HepG2 (cell line): ENCODE measurements around the gene ZNF597. TPM values are rescaled to one million over a fixed set of nuclear protein-coding genes. Genes with fewer than 3 reads are reported as not detected.

Experiments
- ATAC-seq: fragments of 200-7000 bp; cut with Tn5 transposase; 3 replicates; pipeline ENCODE4 v1.9.1; 2020; ENCODE audit warnings: mild to moderate bottlenecking, moderate library complexity
- BruUV-seq: library from RNA; stranded (reverse); fragments of 400-500 nt; replicated peaks from 2 replicates; lab custom pipeline; 2021; lab: Mats Ljungman, UMichigan
- CTCF ChIA-PET: fragments of 300-600 bp; formaldehyde crosslinking; extraction: SDS; loops from one replicate; lab custom pipeline; 2021; ENCODE audit warnings: low total read pairs, inconsistent platforms, low intra/inter-chr PET ratio; lab: Yijun Ruan, JAX
- POLR2A ChIA-PET: fragments of 350-600 bp; sonication (Branson Sonifier 250); formaldehyde crosslinking; loops from one replicate; lab custom pipeline; 2020; ENCODE audit warnings: antibody characterized with exemption, inconsistent platforms; lab: Yijun Ruan, JAX
- DNase-seq: peaks from one replicate; pipeline ENCODE4 v3.0.0-alpha.2; 2015; ENCODE audit warnings: low spot score
- FAIRE-seq: peaks from 3 replicates; lab custom pipeline; 2011; peaks lifted over from hg19 to GRCh38; lab: Jason Lieb, UNC
- H2AFZ ChIP-seq: one replicate; pipeline ENCODE4 v1.6.1; 2011; ENCODE audit warnings: low read length, inconsistent platforms
- H3K27ac ChIP-seq: fragments of 300-600 bp; 3 replicates; pipeline ENCODE4 v1.8.0; 2011; ENCODE audit warnings: mixed run types, mild to moderate bottlenecking, mixed read lengths, low read length, inconsistent platforms; ENCODE audit not compliant: insufficient read depth; ENCODE audit errors: extremely low read length
- H3K27me3 ChIP-seq, 2 experiments: fragments of 200-600 bp in 1 of 2; 2 replicates in 1 of 2; 3 replicates in 1 of 2; pipeline versions ENCODE4 v1.6.0 to v1.8.0; 2011; ENCODE audit warnings: low read length in 2 of 2, mild to moderate bottlenecking in 2 of 2, moderate library complexity in 2 of 2, inconsistent platforms in 1 of 2; ENCODE audit not compliant: insufficient read depth in 2 of 2, control insufficient read depth in 1 of 2
- H3K36me3 ChIP-seq, 2 experiments: fragments of 200-600 bp in 1 of 2; replicated peaks in 1 of 2; 2 replicates in 1 of 2; 3 replicates in 1 of 2; pipeline versions ENCODE4 v1.5.1 to v1.8.0; 2011; ENCODE audit warnings: low read length in 2 of 2, inconsistent platforms in 1 of 2; ENCODE audit not compliant: insufficient read depth in 2 of 2, control insufficient read depth in 1 of 2
- H3K4me1 ChIP-seq: 2 replicates; pipeline ENCODE4 v1.5.1; 2012; ENCODE audit warnings: low read length, inconsistent platforms; ENCODE audit not compliant: insufficient read depth
- H3K4me2 ChIP-seq: 2 replicates; pipeline ENCODE4 v1.6.0; 2011; ENCODE audit warnings: low read depth, low read length, inconsistent platforms
- H3K4me3 ChIP-seq, 3 experiments: fragments of 200-600 bp in 1 of 3; sonication (generic), shearing (Covaris generic) in 1 of 3; replicated peaks in 1 of 3; 2 replicates each; pipeline ENCODE4 v1.5.1; 2011 to 2016; ENCODE audit warnings: low read length in 3 of 3, inconsistent platforms in 2 of 3, low read depth in 2 of 3, mild to moderate bottlenecking in 2 of 3, control low read depth in 1 of 3, mixed read lengths in 1 of 3; ENCODE audit not compliant: insufficient read depth in 1 of 3
- H3K79me2 ChIP-seq: one replicate; pipeline ENCODE4 v1.6.1; 2011; ENCODE audit warnings: low read length, inconsistent platforms; ENCODE audit not compliant: insufficient read depth
- H3K9ac ChIP-seq: 2 replicates; pipeline ENCODE4 v1.6.0; 2011; ENCODE audit warnings: mild to moderate bottlenecking, low read depth, low read length, inconsistent platforms; ENCODE audit not compliant: insufficient read depth
- H3K9me3 ChIP-seq: 2 replicates; pipeline ENCODE4 v1.5.1; 2012; ENCODE audit warnings: mild to moderate bottlenecking, low read length
- H4K20me1 ChIP-seq: 2 replicates; pipeline ENCODE4 v1.6.0; 2011; ENCODE audit warnings: inconsistent platforms, mild to moderate bottlenecking, low read length, moderate library complexity; ENCODE audit not compliant: insufficient read depth
- CBFB ChIP-seq: sonication (generic); formaldehyde crosslinking; IDR thresholded peaks from 2 replicates; pipeline ENCODE4 v1.4.0; 2020; ENCODE audit warnings: missing genetic modification reagents
- CENPT ChIP-seq: sonication (generic); formaldehyde crosslinking; IDR thresholded peaks from 2 replicates; pipeline ENCODE4 v1.8.0; 2022; ENCODE audit warnings: low read depth, mild to moderate bottlenecking, moderate library complexity, missing genetic modification reagents
- DMAP1 ChIP-seq: IDR thresholded peaks from 2 replicates; pipeline ENCODE4 v1.6.1; 2016
- GFI1 ChIP-seq: sonication (generic); formaldehyde crosslinking; IDR thresholded peaks from 2 replicates; pipeline ENCODE4 v1.5.0; 2020; ENCODE audit warnings: missing genetic modification reagents, mild to moderate bottlenecking, borderline replicate concordance
- HMG20A ChIP-seq: IDR thresholded peaks from 2 replicates; pipeline ENCODE4 v1.6.1; 2016; ENCODE audit warnings: borderline replicate concordance
- HNF4G ChIP-seq, 2 experiments: sonication (generic) in 1 of 2; formaldehyde crosslinking in 1 of 2; IDR thresholded peaks; 2 replicates each; pipeline versions ENCODE4 v1.4.0 to v1.6.1; 2011 to 2020; ENCODE audit warnings: borderline replicate concordance in 2 of 2, low read depth in 2 of 2, mild to moderate bottlenecking in 2 of 2, low read length in 1 of 2, missing genetic modification reagents in 1 of 2, moderate library complexity in 1 of 2
- KDM2A ChIP-seq: sonication (generic); formaldehyde crosslinking; IDR thresholded peaks from 2 replicates; pipeline ENCODE4 v1.4.0; 2020; ENCODE audit warnings: low read depth, missing genetic modification reagents, borderline replicate concordance
- KDM4B ChIP-seq: sonication (generic); formaldehyde crosslinking; IDR thresholded peaks from 2 replicates; pipeline ENCODE4 v1.4.0; 2020; ENCODE audit warnings: missing genetic modification reagents
- MAFG ChIP-seq: sonication (generic); formaldehyde crosslinking; IDR thresholded peaks from 2 replicates; pipeline ENCODE4 v1.5.1; 2020; ENCODE audit warnings: mild to moderate bottlenecking, missing genetic modification reagents
- MTA3 ChIP-seq: sonication (generic); formaldehyde crosslinking; IDR thresholded peaks from 2 replicates; pipeline ENCODE4 v1.4.0; 2020; ENCODE audit warnings: missing genetic modification reagents
- NAIF1 ChIP-seq: sonication (generic); formaldehyde crosslinking; IDR thresholded peaks from 2 replicates; pipeline ENCODE4 v1.5.0; 2020; ENCODE audit warnings: mild to moderate bottlenecking, missing genetic modification reagents, borderline replicate concordance
- NKX3-1 ChIP-seq: sonication (generic); formaldehyde crosslinking; IDR thresholded peaks from 2 replicates; pipeline ENCODE4 v1.5.0; 2020; ENCODE audit warnings: missing genetic modification reagents
- PATZ1 ChIP-seq: sonication (generic); formaldehyde crosslinking; IDR thresholded peaks from 2 replicates; pipeline ENCODE4 v1.4.0; 2020; ENCODE audit warnings: missing genetic modification reagents
- SRSF4 ChIP-seq: fragments of 200-400 bp; formaldehyde crosslinking; IDR thresholded peaks from one replicate; pipeline ENCODE4 v1.6.1; 2018; ENCODE audit warnings: mild to moderate bottlenecking, low read depth, low read length, moderate library complexity; ENCODE audit not compliant: poor library complexity, severe bottlenecking
- ZNF160 ChIP-seq: sonication (generic); formaldehyde crosslinking; IDR thresholded peaks from 2 replicates; pipeline ENCODE4 v1.8.0; 2022; ENCODE audit warnings: mild to moderate bottlenecking, inconsistent platforms, missing genetic modification reagents
- ZNF230 ChIP-seq: sonication (generic); formaldehyde crosslinking; IDR thresholded peaks from 2 replicates; pipeline ENCODE4 v1.4.0; 2020; ENCODE audit warnings: mild to moderate bottlenecking, missing genetic modification reagents
- ZNF891 ChIP-seq: sonication (generic); formaldehyde crosslinking; IDR thresholded peaks from 2 replicates; pipeline ENCODE4 v1.5.0; 2020; ENCODE audit warnings: mild to moderate bottlenecking, missing genetic modification reagents
- ZSCAN29 ChIP-seq: sonication (generic); formaldehyde crosslinking; conservative IDR thresholded peaks from 2 replicates; pipeline ENCODE4 v1.4.0; 2020; ENCODE audit warnings: mild to moderate bottlenecking, missing genetic modification reagents
- WGBS: methylation state at CpG from one replicate; pipeline ENCODE4 v1.1.6; 2017; ENCODE audit warnings: low lambda C conversion rate; 5-methylcytosine and 5-hydroxymethylcytosine counted together
- in situ Hi-C: cut with HindIII; loops from 2 replicates; pipeline ENCODE4 v1.10.0; 2017; ENCODE audit warnings: low pct_unique_long_range_greater_than_20kb; ENCODE audit not compliant: extremely low pct_ligation_motif_present
- intact Hi-C: fragments of 100-400 bp; cut with micrococcal nuclease; formaldehyde crosslinking; loops from one replicate; pipeline ENCODE4 v1.10.0; 2022; ENCODE audit not compliant: unreplicated experiment
- polyA plus RNA-seq, 8 experiments: library from polyadenylated mRNA; depleted of rRNA in 3 of 8; stranded (reverse) in 7 of 8; unstranded in 1 of 8; fragments of >200 nt; fragmentation: Illumina TruSeq in 4 of 8; extraction: Trizol in 4 of 8; gene quantifications; 2 replicates each; pipeline versions ENCODE4 v1.2.1 to v1.2.3, GENCODE V29; 2011 to 2016; ENCODE audit warnings: low read depth in 4 of 8, missing spikeins in 1 of 8, mixed read lengths in 1 of 8; ENCODE audit not compliant: insufficient read depth in 1 of 8
- total RNA-seq, 5 experiments: library from RNA; depleted of rRNA; stranded (reverse); fragments of >200 nt; fragmentation: Illumina TruSeq; extraction: Trizol; gene quantifications; 2 replicates each; pipeline ENCODE4 v1.2.3, GENCODE V29; 2016; ENCODE audit warnings: low read depth in 1 of 5
- TF ChIP-seq, protein P1 (sequence below): sonication (generic); formaldehyde crosslinking; IDR thresholded peaks from 2 replicates; pipeline ENCODE4 v1.5.0; 2020; ENCODE audit warnings: missing genetic modification reagents
- TF ChIP-seq, protein P2 (sequence below): sonication (generic); formaldehyde crosslinking; IDR thresholded peaks from 2 replicates; pipeline ENCODE4 v1.4.0; 2020; ENCODE audit warnings: mild to moderate bottlenecking, missing genetic modification reagents

Gene ZNF597
- total and polyA plus RNA-seq, 2 of the 13 experiments (the other 11 are each of a cell fraction or from before 2014, with no cell fraction given): 1.3 to 2.4 TPM

DNA sequence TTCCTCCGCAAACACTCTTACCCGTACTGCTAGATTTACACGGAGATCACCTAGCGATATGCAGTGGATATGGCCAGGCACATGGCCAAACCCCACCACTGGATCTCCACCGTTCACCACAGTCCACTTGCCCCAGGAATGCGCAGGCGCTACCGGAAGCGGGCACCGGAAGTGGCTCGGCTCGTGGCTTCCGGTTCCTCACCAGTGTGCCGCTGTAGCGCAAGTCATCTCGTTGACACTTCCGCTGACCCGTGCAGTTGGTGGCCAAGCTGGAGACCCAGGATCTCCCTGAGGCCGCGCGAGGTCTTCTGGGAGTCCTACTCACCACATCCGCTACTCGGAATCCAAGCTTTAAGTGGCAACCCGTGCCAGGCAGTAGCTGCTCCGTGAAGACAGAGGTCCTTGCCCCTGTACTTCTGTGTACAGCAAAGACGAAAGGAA, 11.5 kb downstream of the ZNF597 start:
- no peak overlapping the region for H3K27ac ChIP-seq
- no peak overlapping the region for H2AFZ ChIP-seq
- intact Hi-C loops (no loop called here), in situ Hi-C loops (no loop called here)
- ATAC-seq (no peak), FAIRE-seq (no peak), DNase-seq (no peak)
- no peaks in the 10 kb centered on the region for H3K9me3 ChIP-seq
- no peak overlapping the region for H3K4me2 ChIP-seq
- no TSS peak for BruUV-seq
- H3K9ac ChIP-seq: no peak overlapping the region
- peaks cover 17% of the 10 kb centered on the region for H3K4me1 ChIP-seq
- WGBS: 94% methylated on average over 19 of the region's 26 CpGs
- no peaks in the 10 kb centered on the region for H3K27me3 ChIP-seq
- TF ChIP-seq CENPT (CRISPR knock-in tag) (no peak), HNF4G (IDR thresholded peaks at IDR 0.05; ENCODE audit: borderline replicate concordance, low read depth, low read length) (no peak), HNF4G (CRISPR knock-in tag; IDR thresholded peaks at IDR 0.05; ENCODE audit: borderline replicate concordance, low read depth) (no peak), DMAP1 (CRISPR knock-in tag) (no peak), ZNF891 (CRISPR knock-in tag) (no peak), HMG20A (CRISPR knock-in tag) (no peak), ZNF160 (CRISPR knock-in tag) (no peak), SRSF4 (no peak), GFI1 (CRISPR knock-in tag) (no peak), ZSCAN29 (CRISPR knock-in tag) (no peak), MTA3 (CRISPR knock-in tag) (no peak), NAIF1 (CRISPR knock-in tag) (no peak), PATZ1 (CRISPR knock-in tag) (no peak), KDM2A (CRISPR knock-in tag) (no peak), CBFB (CRISPR knock-in tag) (no peak), MAFG (CRISPR knock-in tag) (no peak), KDM4B (CRISPR knock-in tag) (no peak), ZNF230 (no peak), NKX3-1 (CRISPR knock-in tag) (no peak)
- TF ChIP-seq, protein P1, sequence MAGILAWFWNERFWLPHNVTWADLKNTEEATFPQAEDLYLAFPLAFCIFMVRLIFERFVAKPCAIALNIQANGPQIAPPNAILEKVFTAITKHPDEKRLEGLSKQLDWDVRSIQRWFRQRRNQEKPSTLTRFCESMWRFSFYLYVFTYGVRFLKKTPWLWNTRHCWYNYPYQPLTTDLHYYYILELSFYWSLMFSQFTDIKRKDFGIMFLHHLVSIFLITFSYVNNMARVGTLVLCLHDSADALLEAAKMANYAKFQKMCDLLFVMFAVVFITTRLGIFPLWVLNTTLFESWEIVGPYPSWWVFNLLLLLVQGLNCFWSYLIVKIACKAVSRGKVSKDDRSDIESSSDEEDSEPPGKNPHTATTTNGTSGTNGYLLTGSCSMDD: no peak
- TF ChIP-seq, protein P2, sequence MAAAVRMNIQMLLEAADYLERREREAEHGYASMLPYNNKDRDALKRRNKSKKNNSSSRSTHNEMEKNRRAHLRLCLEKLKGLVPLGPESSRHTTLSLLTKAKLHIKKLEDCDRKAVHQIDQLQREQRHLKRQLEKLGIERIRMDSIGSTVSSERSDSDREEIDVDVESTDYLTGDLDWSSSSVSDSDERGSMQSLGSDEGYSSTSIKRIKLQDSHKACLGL (CRISPR knock-in tag): no peak
- ChIA-PET POLR2A (interaction anchor here (1.3 kb wide), 1 partner anchor 11 kb away, joined by 3 read pairs; no protein-coding TSS in a partner anchor), CTCF (no interaction called here)
- no peaks in the 10 kb centered on the region for H3K79me2 ChIP-seq
- no peak overlapping the region for H3K4me3 ChIP-seq
- no peaks in the 10 kb centered on the region for H4K20me1 ChIP-seq
- peaks cover 0 to 1% of the 10 kb centered on the region in 2 experiments; a peak in 2 of 5 replicates for H3K36me3 ChIP-seq
